GM19239 (cell line): ENCODE data around the gene RHEB.

ENCODE experiments used
- DNase-seq: peaks from one replicate; pipeline ENCODE4 v3.0.0; 2011; ENCODE audit warnings: low spot score; ENCODE audit not compliant: insufficient read length
- FAIRE-seq: peaks from 2 replicates; lab custom pipeline; 2011; peaks lifted over from hg19 to GRCh38; lab: Jason Lieb, UNC

The RHEB gene

GRCh38 chr7:151505836-151506468 lies 13.7 kb downstream of the RHEB start:
- no peak for DNase-seq
- FAIRE-seq, result no peak

GRCh38 chr7:151505433-151505832 lies 14.3 kb downstream of the RHEB start:
- DNase-seq (no peak), FAIRE-seq (no peak)

- DNase-seq, result no peak
- FAIRE-seq, result no peak
Observed at GRCh38 chr7:151504715-151505326, 14.9 kb downstream of the RHEB start.

GRCh38 chr7:151503902-151504714 lies 15.6 kb downstream of the RHEB start:
- FAIRE-seq (no peak), DNase-seq (no peak)

- no peak for FAIRE-seq
Observed at GRCh38 chr7:151501676-151502075, 18.0 kb downstream of the RHEB start.

GRCh38 chr7:151498495-151498894 lies 21.2 kb downstream of the RHEB start:
- FAIRE-seq (no peak), DNase-seq (no peak)

More at GRCh38 chr7:151501676-151502075, 18.0 kb downstream of the RHEB start:
- no peak for DNase-seq

- DNase-seq (no peak), FAIRE-seq (no peak)
Observed at GRCh38 chr7:151497306-151497871, 22.3 kb downstream of the RHEB start.

- FAIRE-seq (no peak), DNase-seq (no peak)
Observed at GRCh38 chr7:151495360-151495759, 24.3 kb downstream of the RHEB start.

GRCh38 chr7:151494298-151495284 lies 25.1 kb downstream of the RHEB start:
- DNase-seq (no peak), FAIRE-seq (no peak)

GRCh38 chr7:151493083-151493482 lies 26.6 kb downstream of the RHEB start:
- FAIRE-seq, result no peak
- DNase-seq, result no peak

- DNase-seq (no peak), FAIRE-seq (no peak)
Observed at GRCh38 chr7:151491859-151492258, 27.8 kb downstream of the RHEB start.

GRCh38 chr7:151490456-151491105 lies 29.1 kb downstream of the RHEB start:
- DNase-seq (no peak), FAIRE-seq (no peak)

GRCh38 chr7:151489498-151489897 lies 30.2 kb downstream of the RHEB start:
- no peak for FAIRE-seq
- no peak for DNase-seq

- FAIRE-seq (no peak), DNase-seq (no peak)
Observed at GRCh38 chr7:151488096-151488495, 31.6 kb downstream of the RHEB start.

- FAIRE-seq (no peak), DNase-seq (no peak)
Observed at GRCh38 chr7:151487228-151487627, 32.5 kb downstream of the RHEB start.

- DNase-seq (no peak), FAIRE-seq (no peak)
Observed at GRCh38 chr7:151486074-151486473, 33.6 kb downstream of the RHEB start.

GRCh38 chr7:151484971-151485707 lies 34.6 kb downstream of the RHEB start:
- DNase-seq (no peak), FAIRE-seq (peak; percentile 28)

GRCh38 chr7:151483711-151483983 lies 36.0 kb downstream of the RHEB start:
- DNase-seq (no peak), FAIRE-seq (no peak)
